K562 (cell line): ENCODE data around the gene FERMT3. TPM values are rescaled to one million over a fixed set of nuclear protein-coding genes. Genes with fewer than 3 reads are reported as not detected.

Experiments used
- CBX1 ChIP-seq: sonication (generic); IDR thresholded peaks from 2 replicates; pipeline ENCODE4 v1.6.1; 2016; ENCODE audit warnings: antibody characterized with exemption, low read depth, mild to moderate bottlenecking
- CBX3 ChIP-seq, 2 experiments: IDR thresholded peaks; 1 replicate in 1 of 2; 2 replicates in 1 of 2; pipeline ENCODE4 v1.6.1; 2012; ENCODE audit warnings: inconsistent platforms in 2 of 2, low read length in 2 of 2, borderline replicate concordance in 1 of 2, control low read depth in 1 of 2
- CUX1 ChIP-seq: fragments of 200-800 bp; sonication (Bioruptor generic); IDR thresholded peaks from 2 replicates; pipeline ENCODE4 v1.6.1; 2016; ENCODE audit warnings: missing genetic modification characterization, missing compliant biosample characterization
- DLX4 ChIP-seq: fragments of 250-450 bp; sonication (Bioruptor Pico); IDR thresholded peaks from 2 replicates; pipeline ENCODE4 v1.6.1; 2021; ENCODE audit warnings: mild to moderate bottlenecking
- E2F5 ChIP-seq: sonication (generic); formaldehyde crosslinking; IDR thresholded peaks from 2 replicates; pipeline ENCODE4 v1.8.0; 2022; ENCODE audit warnings: mild to moderate bottlenecking, missing genetic modification reagents
- ELF2 ChIP-seq: fragments of 250-450 bp; sonication (Bioruptor Pico); IDR thresholded peaks from 2 replicates; pipeline ENCODE4 v1.5.0; 2021; ENCODE audit warnings: mild to moderate bottlenecking
- GABPB2 ChIP-seq: fragments of 250-450 bp; sonication (Bioruptor Pico); conservative IDR thresholded peaks from 2 replicates; pipeline ENCODE4 v1.5.1; 2021; ENCODE audit warnings: mild to moderate bottlenecking
- GMEB1 ChIP-seq: fragments of 250-450 bp; sonication (Bioruptor Pico); IDR thresholded peaks from 2 replicates; pipeline ENCODE4 v1.4.0; 2020; ENCODE audit warnings: mild to moderate bottlenecking
- HDAC2 ChIP-seq: fragments of 450-650 bp; IDR thresholded peaks from 2 replicates; pipeline ENCODE4 v1.6.1; 2016; ENCODE audit warnings: mild to moderate bottlenecking
- KAT8 ChIP-seq: fragments of 450-650 bp; IDR thresholded peaks from 2 replicates; pipeline ENCODE4 v1.6.1; 2016; ENCODE audit warnings: low read depth, mild to moderate bottlenecking
- KLF16 ChIP-seq: IDR thresholded peaks from 2 replicates; pipeline ENCODE4 v1.6.1; 2016; ENCODE audit warnings: antibody characterized with exemption
- MXD1 ChIP-seq: fragments of 250-450 bp; sonication (Bioruptor Pico); IDR thresholded peaks from 2 replicates; pipeline ENCODE4 v1.8.0; 2021; ENCODE audit warnings: borderline replicate concordance, mild to moderate bottlenecking, moderate library complexity; ENCODE audit not compliant: poor library complexity, severe bottlenecking
- POLR2A ChIP-seq: fragments of 450-650 bp; conservative IDR thresholded peaks from 2 replicates; pipeline ENCODE4 v1.6.1; 2016
- RBM34 ChIP-seq: fragments of 200-400 bp; formaldehyde crosslinking; IDR thresholded peaks from 2 replicates; pipeline ENCODE4 v1.6.1; 2018; ENCODE audit warnings: low read length, borderline replicate concordance; ENCODE audit not compliant: insufficient read depth
- SMC3 ChIP-seq: conservative IDR thresholded peaks from 2 replicates; pipeline ENCODE4 v1.6.1; 2011; ENCODE audit warnings: low read depth, low read length, improper control_type of control experiment; ENCODE audit not compliant: insufficient read depth
- STAG1 ChIP-seq: sonication (generic); formaldehyde crosslinking; IDR thresholded peaks from 2 replicates; pipeline ENCODE4 v1.5.0; 2020; ENCODE audit warnings: missing genetic modification reagents, borderline replicate concordance
- ZNF143 ChIP-seq: sonication (generic); formaldehyde crosslinking; IDR thresholded peaks from 2 replicates; pipeline ENCODE4 v1.9.0; 2022; ENCODE audit warnings: mild to moderate bottlenecking, missing genetic modification reagents
- ZNF395 ChIP-seq: fragments of 200-800 bp; sonication (Bioruptor generic); IDR thresholded peaks from 2 replicates; pipeline ENCODE4 v1.6.1; 2017; ENCODE audit warnings: missing genetic modification characterization, missing compliant biosample characterization
- ZNF444 ChIP-seq: fragments of 250-450 bp; sonication (Bioruptor Pico); IDR thresholded peaks from 2 replicates; pipeline ENCODE4 v1.4.0; 2020; ENCODE audit warnings: mild to moderate bottlenecking, moderate library complexity
- polyA plus RNA-seq, 8 experiments: library from polyadenylated mRNA; depleted of rRNA in 4 of 8; stranded (reverse) in 5 of 8; unstranded in 3 of 8; fragments of >200 nt; fragmentation: Nextera tagmentation in 2 of 8; fragmentation: Illumina TruSeq in 1 of 8; extraction: Ambion mirVana in 2 of 8; extraction: Trizol in 1 of 8; gene quantifications; 2 replicates each; pipeline versions ENCODE4 v1.2.1 to v1.2.3, GENCODE V29; 2011 to 2014; ENCODE audit warnings: inconsistent platforms in 1 of 8, missing spikeins in 1 of 8
- total RNA-seq, 7 experiments: library from RNA; depleted of rRNA in 6 of 7; stranded (reverse); fragments of >200 nt in 6 of 7; fragmentation: Illumina TruSeq in 2 of 7; extraction: Trizol in 2 of 7; gene quantifications; 2 replicates each; pipeline versions ENCODE4 v1.2.1 to v1.2.3, GENCODE V29; 2011 to 2021; ENCODE audit warnings: low replicate concordance in 1 of 7

Gene FERMT3
- total and polyA plus RNA-seq, 9 of the 15 experiments (the other 6 are each of a cell fraction or from before 2014, with no cell fraction given), result 3.2 to 275 (median 79.7) TPM

- TF ChIP-seq ELF2 (CRISPR knock-in tag) (peak; percentile 78), ZNF395 (CRISPR knock-in tag) (peak; percentile 97), CBX1 (0 out of 2 replicates have a peak, but pooled peaks have one; percentile 70), ZNF444 (no peak), KAT8 (no peak), RBM34 (no peak), POLR2A (peak; percentile 99), ZNF143 (CRISPR knock-in tag) (peak; percentile 54; the same call in 1 of the 2 replicates), DLX4 (CRISPR knock-in tag) (no peak), CUX1 (CRISPR knock-in tag) (no peak), GMEB1 (CRISPR knock-in tag) (no peak), HDAC2 (peak; percentile 69; the same call in 1 of the 2 replicates), MXD1 (CRISPR knock-in tag) (no peak), STAG1 (CRISPR knock-in tag) (no peak), E2F5 (CRISPR knock-in tag) (no peak), KLF16 (no peak), GABPB2 (CRISPR knock-in tag) (peak; percentile 78; the same call in 1 of the 2 replicates), CBX3 (IDR thresholded peaks at IDR 0.05; ENCODE audit: borderline replicate concordance in 1 of 2, low read length in 2 of 2) (no peak), SMC3 (no peak)
Measured at GRCh38 chr11:64185175-64185692, 21.3 kb upstream of the FERMT3 start (continued).
